ENCODE data around the gene NT5C3B.

NT5C3B gene

DNA sequence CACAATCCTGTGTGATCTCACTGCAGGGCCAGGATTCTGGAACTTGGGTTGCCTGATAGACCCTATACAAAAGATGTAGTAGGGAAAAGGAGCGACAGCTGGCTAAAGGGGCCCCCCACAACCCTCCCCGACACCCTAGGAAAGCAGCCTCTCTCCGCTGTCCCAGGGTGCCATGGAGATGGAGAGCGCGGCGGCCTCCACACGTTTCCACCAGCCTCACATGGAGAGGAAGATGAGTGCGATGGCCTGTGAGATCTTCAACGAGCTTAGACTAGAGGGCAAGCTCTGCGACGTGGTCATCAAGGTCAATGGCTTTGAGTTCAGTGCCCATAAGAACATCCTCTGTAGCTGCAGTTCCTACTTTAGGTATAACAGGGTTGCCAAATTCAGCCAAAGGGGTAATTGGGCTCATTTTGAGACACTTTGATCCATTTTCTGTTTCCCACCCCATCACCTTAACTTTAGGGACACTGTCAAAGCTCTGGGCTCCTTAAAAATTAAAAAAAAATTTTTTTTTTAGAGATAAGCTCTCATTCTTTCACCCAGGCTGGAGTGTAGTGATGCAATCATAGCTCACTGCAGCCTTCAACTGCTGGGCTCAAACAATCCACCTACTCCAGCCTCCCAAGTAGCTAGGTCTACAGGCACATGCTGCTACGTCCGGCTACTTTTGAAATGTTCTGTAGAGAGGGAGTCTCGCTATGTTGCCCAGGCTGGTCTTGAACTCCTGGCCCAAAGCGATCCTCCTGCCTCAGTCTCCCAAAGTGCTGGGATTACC, 1.9 kb upstream of the NT5C3B start, which contains the start of gene KLHL10:
TSS of gene KLHL10 (plus strand) at position 65 of the 778 bp plus-strand sequence. CDS start at position 173, 108 bp downstream.
- CTCF ChIA-PET, result interaction anchor here (0.6 to 1.4 kb wide), 5 partner anchors 10 to 101 kb away, joined by 3 to 4 read pairs (median 4); partner anchors contain the start of gene JUP
- peaks cover 4% of the 10 kb centered on the region for H3K4me1 ChIP-seq (ENCODE audit: control insufficient read depth, insufficient read depth, low read length)
- POLR2A ChIA-PET, result interaction anchor here (0.7 to 1.5 kb wide), 6 partner anchors 14 to 993 kb away, joined by 4 to 8 read pairs (median 5); partner anchors contain the start of genes ACLY and KLHL11
- peaks cover 17% of the 10 kb centered on the region in 2 experiments; a peak in 2 of 3 replicates for H3K36me3 ChIP-seq (ENCODE audit: control insufficient read depth in 2 of 2, insufficient read depth in 1 of 2, low read length in 2 of 2)
- TF ChIP-seq YY2 (tag by site-specific recombination; IDR thresholded peaks at IDR 0.05) (no peak), MEIS1 (CRISPR knock-in tag; IDR thresholded peaks at IDR 0.05; ENCODE audit: borderline replicate concordance) (no peak), ZNF366 (tag by site-specific recombination; conservative IDR thresholded peaks at IDR 0.05) (no peak), ZNF174 (tag by site-specific recombination; IDR thresholded peaks at IDR 0.05) (no peak), TRIM28 (IDR thresholded peaks at IDR 0.05; ENCODE audit: borderline replicate concordance, low read length) (no peak), ZNF10 (tag by site-specific recombination; IDR thresholded peaks at IDR 0.05) (peak; percentile 53; the same call in 1 of the 2 replicates)
- H3K9me3 ChIP-seq (ENCODE audit: control insufficient read depth, insufficient read depth, low read depth, low read length), result no peaks in the 10 kb centered on the region
- no peak within 1 kb of the TSS for H3K4me3 ChIP-seq (ENCODE audit: low read depth, low read length)
- no peak within 1 kb of the TSS for H3K27ac ChIP-seq (ENCODE audit: extremely low read depth, low read depth, low read length)

DNA sequence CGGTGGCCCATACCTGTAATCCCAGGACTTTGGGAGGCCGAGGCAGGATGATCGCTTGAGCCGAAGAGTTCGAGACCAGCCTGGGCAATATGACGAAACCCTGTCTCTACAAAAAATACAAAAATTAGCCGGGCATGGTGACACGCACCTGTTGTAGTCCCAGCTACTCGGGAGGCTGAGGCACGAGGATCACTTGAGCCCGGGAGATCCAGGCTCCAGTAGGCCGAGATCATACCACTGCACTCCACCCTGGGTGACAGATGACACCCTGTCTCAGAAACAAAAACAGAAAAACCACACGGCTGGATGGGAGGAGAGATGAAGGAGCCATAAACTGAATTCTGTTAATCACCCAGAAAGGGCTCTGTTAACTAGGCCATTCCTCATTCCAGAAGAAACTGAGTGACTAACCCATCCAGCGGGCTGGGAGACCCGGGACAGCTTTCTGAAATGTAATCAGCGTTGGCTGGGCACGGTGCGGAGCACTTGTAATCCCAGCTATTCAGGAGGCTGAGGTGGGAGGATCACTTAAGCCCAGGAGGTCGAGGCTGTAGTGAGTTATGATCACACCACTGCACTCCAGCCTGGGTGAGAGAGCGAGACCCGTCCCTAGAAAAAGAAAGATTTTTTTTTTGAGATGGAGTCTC, 641 bp upstream of the NT5C3B start:
- peak overlapping the region; percentile 95 for H3K4me3 ChIP-seq (ENCODE audit: low read depth, low read length)
- ChIA-PET CTCF (interaction anchor here (0.9 to 1.4 kb wide), 2 partner anchors 50 to 51 kb away, joined by 3 to 4 read pairs; partner anchors contain the start of gene JUP), POLR2A (interaction anchor here (0.6 to 2.8 kb wide), 3 partner anchors 24 to 143 kb away, joined by 5 to 25 read pairs (median 6); partner anchors contain the start of genes FKBP10, KLHL11 and P3H4)
- 0 out of 2 replicates have a peak, but pooled peaks have one; percentile 20 for TF ChIP-seq GLI4 (tag by site-specific recombination; IDR thresholded peaks at IDR 0.05)
- TF ChIP-seq SCRT2 (tag by site-specific recombination; IDR thresholded peaks at IDR 0.05), result peak; percentile 91
- TF ChIP-seq KLF10 (tag by site-specific recombination; IDR thresholded peaks at IDR 0.05), result no peak
- TF ChIP-seq ZNF211 (tag by site-specific recombination; IDR thresholded peaks at IDR 0.05; ENCODE audit: low read depth), result no peak
- no peak for TF ChIP-seq ZNF501 (tag by site-specific recombination; IDR thresholded peaks at IDR 0.05)
- TF ChIP-seq, protein P1, sequence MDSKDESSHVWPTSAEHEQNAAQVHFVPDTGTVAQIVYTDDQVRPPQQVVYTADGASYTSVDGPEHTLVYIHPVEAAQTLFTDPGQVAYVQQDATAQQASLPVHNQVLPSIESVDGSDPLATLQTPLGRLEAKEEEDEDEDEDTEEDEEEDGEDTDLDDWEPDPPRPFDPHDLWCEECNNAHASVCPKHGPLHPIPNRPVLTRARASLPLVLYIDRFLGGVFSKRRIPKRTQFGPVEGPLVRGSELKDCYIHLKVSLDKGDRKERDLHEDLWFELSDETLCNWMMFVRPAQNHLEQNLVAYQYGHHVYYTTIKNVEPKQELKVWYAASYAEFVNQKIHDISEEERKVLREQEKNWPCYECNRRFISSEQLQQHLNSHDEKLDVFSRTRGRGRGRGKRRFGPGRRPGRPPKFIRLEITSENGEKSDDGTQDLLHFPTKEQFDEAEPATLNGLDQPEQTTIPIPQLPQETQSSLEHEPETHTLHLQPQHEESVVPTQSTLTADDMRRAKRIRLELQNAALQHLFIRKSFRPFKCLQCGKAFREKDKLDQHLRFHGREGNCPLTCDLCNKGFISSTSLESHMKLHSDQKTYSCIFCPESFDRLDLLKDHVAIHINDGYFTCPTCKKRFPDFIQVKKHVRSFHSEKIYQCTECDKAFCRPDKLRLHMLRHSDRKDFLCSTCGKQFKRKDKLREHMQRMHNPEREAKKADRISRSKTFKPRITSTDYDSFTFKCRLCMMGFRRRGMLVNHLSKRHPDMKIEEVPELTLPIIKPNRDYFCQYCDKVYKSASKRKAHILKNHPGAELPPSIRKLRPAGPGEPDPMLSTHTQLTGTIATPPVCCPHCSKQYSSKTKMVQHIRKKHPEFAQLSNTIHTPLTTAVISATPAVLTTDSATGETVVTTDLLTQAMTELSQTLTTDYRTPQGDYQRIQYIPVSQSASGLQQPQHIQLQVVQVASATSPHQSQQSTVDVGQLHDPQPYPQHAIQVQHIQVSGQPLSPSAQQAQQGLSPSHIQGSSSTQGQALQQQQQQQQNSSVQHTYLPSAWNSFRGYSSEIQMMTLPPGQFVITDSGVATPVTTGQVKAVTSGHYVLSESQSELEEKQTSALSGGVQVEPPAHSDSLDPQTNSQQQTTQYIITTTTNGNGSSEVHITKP (tag by site-specific recombination; IDR thresholded peaks at IDR 0.05), result peak; percentile 84
- TF ChIP-seq ZNF423 (tag by site-specific recombination; IDR thresholded peaks at IDR 0.05), result peak; percentile 7; the same call in 1 of the 2 replicates
- peak; percentile 80 for TF ChIP-seq SCRT1 (tag by site-specific recombination; IDR thresholded peaks at IDR 0.05; ENCODE audit: borderline replicate concordance)
- peak; percentile 9; the same call in 1 of the 2 replicates for TF ChIP-seq SP7 (tag by site-specific recombination; IDR thresholded peaks at IDR 0.05)
- 0 out of 2 replicates have a peak, but pooled peaks have one; percentile 47 for TF ChIP-seq ZFP69B (tag by site-specific recombination; IDR thresholded peaks at IDR 0.05)
- no peak for TF ChIP-seq ZNF530 (tag by site-specific recombination; IDR thresholded peaks at IDR 0.05; ENCODE audit: low read depth)
- TF ChIP-seq WT1 (tag by site-specific recombination; IDR thresholded peaks at IDR 0.05), result 0 out of 2 replicates have a peak, but pooled peaks have one; percentile 14
- TF ChIP-seq, protein P2, sequence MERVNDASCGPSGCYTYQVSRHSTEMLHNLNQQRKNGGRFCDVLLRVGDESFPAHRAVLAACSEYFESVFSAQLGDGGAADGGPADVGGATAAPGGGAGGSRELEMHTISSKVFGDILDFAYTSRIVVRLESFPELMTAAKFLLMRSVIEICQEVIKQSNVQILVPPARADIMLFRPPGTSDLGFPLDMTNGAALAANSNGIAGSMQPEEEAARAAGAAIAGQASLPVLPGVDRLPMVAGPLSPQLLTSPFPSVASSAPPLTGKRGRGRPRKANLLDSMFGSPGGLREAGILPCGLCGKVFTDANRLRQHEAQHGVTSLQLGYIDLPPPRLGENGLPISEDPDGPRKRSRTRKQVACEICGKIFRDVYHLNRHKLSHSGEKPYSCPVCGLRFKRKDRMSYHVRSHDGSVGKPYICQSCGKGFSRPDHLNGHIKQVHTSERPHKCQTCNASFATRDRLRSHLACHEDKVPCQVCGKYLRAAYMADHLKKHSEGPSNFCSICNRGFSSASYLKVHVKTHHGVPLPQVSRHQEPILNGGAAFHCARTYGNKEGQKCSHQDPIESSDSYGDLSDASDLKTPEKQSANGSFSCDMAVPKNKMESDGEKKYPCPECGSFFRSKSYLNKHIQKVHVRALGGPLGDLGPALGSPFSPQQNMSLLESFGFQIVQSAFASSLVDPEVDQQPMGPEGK (tag by site-specific recombination; IDR thresholded peaks at IDR 0.05), result 0 out of 2 replicates have a peak, but pooled peaks have one; percentile 7
- TF ChIP-seq GLIS2 (tag by site-specific recombination; IDR thresholded peaks at IDR 0.05), result no peak
- peak; percentile 73 for TF ChIP-seq ZBTB17 (tag by site-specific recombination; IDR thresholded peaks at IDR 0.05)
- no peak for TF ChIP-seq ZNF266 (tag by site-specific recombination; IDR thresholded peaks at IDR 0.05; ENCODE audit: low read depth)
- no peak for TF ChIP-seq ZNF555 (tag by site-specific recombination; conservative IDR thresholded peaks at IDR 0.05)
- TF ChIP-seq, protein P3, sequence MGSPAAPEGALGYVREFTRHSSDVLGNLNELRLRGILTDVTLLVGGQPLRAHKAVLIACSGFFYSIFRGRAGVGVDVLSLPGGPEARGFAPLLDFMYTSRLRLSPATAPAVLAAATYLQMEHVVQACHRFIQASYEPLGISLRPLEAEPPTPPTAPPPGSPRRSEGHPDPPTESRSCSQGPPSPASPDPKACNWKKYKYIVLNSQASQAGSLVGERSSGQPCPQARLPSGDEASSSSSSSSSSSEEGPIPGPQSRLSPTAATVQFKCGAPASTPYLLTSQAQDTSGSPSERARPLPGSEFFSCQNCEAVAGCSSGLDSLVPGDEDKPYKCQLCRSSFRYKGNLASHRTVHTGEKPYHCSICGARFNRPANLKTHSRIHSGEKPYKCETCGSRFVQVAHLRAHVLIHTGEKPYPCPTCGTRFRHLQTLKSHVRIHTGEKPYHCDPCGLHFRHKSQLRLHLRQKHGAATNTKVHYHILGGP (tag by site-specific recombination; IDR thresholded peaks at IDR 0.05), result no peak
- peak; percentile 64 for TF ChIP-seq ZNF335 (tag by site-specific recombination; conservative IDR thresholded peaks at IDR 0.05)
- TF ChIP-seq ZEB2 (tag by site-specific recombination; IDR thresholded peaks at IDR 0.05), result peak; percentile 48; the same call in 1 of the 2 replicates
- no peaks in the 10 kb centered on the region for H3K9me3 ChIP-seq (ENCODE audit: control insufficient read depth, insufficient read depth, low read depth, low read length)
- peaks cover 4% of the 10 kb centered on the region for H3K4me1 ChIP-seq (ENCODE audit: control insufficient read depth, insufficient read depth, low read length)
- H3K27ac ChIP-seq (ENCODE audit: extremely low read depth, low read depth, low read length), result no peak overlapping the region
- H3K36me3 ChIP-seq (ENCODE audit: control insufficient read depth in 2 of 2, insufficient read depth in 1 of 2, low read length in 2 of 2), result peaks cover 29 to 30% of the 10 kb centered on the region in 2 experiments
